NCI-H1694 (cell line): ENCODE data around the gene OR10S1.
"Not testable (repeated sequence)": the region's sequence is repeated elsewhere in the genome, so short reads cannot be mapped to it uniquely, and the experiment has no call there.

Experiments used
- DNase-seq: peaks from one replicate; lab custom pipeline; 2025; lab: John Stamatoyannopoulos, UW

Gene OR10S1

DNA sequence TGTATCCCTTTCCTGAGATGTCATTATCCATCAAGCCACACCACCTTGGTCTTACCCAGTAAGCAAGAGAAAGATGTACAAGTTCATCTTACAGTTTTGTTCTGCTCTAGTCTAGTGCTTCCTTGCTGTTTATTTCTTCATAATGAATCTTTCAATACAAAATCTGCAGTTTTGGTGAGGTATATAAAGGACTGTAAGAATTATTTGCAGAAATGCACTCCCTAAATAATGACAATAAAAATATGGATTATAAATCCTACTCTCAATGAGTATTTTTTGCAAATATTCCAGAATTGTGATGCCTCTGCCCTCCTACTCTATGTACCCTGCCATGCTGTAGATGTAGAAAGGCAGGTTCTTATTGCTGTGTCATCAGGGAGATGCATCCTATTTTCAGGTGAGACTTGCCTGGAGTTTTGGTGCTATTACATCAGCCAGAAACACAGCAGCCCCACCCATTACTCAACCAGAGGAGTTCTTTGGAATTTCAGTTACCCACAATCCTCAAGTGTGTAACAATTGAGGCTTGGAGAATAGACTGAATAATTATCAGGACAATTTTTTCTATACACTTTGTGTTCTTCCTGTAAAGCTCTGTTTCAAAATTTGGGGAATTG is at the start of gene OR10S1:
Gene OR10S1, minus strand, starts transcription at position 51 of the 617 bp plus-strand sequence. CDS start 117 bp downstream, outside the sequence.
- no peak for DNase-seq

- no peak for DNase-seq
These were observed 48.9 kb upstream of the OR10S1 start, which contains the start of gene OR10G8 for GRCh38 chr11:124026498-124026897. Gene OR10G8, plus strand, starts transcription at chr11:124026798. Its CDS starts 2,825 bp downstream, at chr11:124029623.

DNA sequence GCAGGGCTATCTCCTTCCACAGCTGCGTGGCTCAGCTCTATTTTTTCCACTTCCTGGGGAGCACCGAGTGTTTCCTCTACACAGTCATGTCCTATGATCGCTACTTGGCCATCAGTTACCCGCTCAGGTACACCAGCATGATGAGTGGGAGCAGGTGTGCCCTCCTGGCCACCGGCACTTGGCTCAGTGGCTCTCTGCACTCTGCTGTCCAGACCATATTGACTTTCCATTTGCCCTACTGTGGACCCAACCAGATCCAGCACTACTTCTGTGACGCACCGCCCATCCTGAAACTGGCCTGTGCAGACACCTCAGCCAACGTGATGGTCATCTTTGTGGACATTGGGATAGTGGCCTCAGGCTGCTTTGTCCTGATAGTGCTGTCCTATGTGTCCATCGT is 38.3 kb upstream of the OR10S1 start:
- not testable (repeated sequence) for DNase-seq

DNA sequence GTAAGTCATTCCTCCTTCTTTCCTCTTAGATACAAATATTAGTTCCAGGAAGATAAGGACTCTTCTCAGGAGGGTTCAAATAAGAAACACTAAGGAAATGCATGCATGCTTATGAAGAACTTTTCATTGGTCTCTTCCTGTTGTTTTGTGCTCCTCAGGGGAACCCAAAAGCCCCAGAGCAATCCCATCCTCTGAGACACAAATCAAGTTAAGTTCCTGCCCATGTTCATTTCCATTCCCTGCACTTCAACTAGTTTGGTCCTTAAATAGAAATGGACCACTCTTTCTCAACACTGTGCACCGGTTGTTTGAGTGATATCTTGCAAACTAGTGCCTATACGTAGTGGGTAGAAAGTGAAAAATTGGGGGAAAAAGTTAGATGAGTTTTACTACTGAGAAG is 35.1 kb upstream of the OR10S1 start, which contains the start of gene OR10G4:
Gene OR10G4, plus strand, starts transcription at position 301 of the 400 bp plus-strand sequence. CDS start 2,578 bp downstream, outside the sequence.
- no peak for DNase-seq

DNA sequence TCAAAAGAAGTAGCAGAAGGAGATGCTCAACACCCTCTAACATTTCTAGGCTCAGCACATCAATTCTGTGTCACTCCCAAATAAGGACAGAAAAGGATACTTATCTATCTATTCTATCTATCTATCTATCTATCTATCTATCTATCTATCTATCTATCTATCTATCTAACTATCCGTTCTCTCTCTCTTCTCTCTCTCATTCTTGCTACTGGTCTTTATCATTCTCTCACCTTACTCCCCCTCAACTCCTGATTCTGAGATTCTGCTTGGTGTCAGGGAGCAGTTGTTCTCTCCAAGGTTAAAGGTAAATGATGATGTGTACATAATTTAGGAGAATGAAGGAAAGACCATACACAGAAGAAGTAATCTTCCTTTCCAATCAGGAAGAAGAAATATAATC is 17.5 kb upstream of the OR10S1 start, which contains the start of gene OR10G6:
Gene OR10G6, minus strand, starts transcription at position 43 of the 400 bp plus-strand sequence. Its CDS starts 0 bp downstream, at position 43.
- DNase-seq: no peak

DNA sequence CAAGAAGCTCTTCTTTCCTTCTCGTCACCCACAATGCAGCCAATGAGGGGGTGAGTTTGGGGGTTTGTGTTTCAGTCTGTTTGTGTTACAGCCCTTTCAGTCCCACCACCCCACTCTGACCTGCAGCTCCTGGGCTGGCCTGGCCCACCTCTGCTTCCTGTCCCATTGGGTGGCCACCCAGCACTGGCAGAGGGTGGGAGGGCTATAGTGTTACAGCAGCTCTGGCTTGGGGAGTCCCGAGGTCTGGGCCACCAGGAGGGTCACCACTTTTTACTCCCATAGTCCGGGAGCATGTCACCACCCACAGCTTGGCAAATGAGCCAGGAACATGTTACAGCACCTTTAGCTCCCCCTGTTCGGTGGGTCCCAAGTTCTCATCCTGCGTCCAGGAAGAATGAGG is 1.7 kb upstream of the OR10S1 start:
- no peak for DNase-seq

GRCh38 chr11:123976770-123977560 is 616 bp downstream of the OR10S1 start:
- no peak for DNase-seq

DNA sequence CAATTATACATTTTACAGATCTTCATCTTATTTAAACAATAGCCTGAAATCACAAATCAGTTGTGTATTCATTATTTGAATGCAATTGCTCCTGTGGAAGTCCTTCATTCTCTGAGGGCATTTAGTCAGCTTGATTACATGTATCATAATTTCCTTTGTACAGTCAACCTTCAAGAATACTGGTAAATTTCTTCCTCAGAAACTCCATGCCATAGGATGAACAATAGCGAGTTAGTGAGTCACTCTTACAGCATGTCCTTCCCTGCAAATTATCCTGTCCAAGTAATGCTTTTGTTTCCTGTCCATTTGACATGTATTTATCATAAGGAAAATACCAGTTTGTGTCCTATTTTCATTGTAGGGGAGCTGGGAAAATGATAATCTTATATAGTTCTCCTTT is 3.8 kb downstream of the OR10S1 start:
- no peak for DNase-seq

DNA sequence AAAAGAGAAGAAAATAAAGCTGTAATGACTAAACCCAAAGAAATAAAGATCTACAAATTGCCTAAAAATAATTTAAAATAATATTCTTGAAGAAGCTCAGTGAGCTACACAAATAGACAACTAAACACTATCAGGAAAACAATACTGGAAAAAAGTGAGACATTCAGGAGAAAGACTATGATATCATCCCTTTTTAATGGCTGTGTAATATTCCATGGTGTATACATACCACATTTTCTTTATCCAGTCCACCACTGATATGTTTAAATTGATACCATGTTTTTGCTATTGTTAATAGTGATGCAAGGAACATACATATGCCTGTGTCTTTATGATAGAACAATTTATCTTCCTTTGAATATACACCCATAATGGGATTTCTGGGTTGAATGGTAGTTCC is 20.8 kb downstream of the OR10S1 start:
- no peak for DNase-seq

GRCh38 chr11:123945132-123945531 is 32.4 kb downstream of the OR10S1 start:
- no peak for DNase-seq

DNA sequence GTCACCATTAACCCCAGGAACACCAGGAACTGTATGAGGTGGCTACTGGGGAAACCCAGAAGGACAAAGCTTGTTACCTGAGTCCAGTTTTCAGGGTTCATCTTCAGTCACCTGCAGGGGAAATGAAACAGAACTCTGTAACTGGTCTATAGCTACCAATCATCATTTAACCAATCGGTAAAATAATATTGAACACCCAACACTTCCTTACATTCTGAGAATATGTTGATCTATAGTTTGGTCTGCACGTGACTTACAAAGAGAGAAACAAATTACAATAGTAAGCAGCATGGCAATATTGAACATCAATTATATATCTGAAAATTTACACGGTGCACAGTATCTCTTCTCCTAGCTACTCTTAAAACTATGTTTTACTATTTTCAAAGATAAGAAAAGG is 33.8 kb downstream of the OR10S1 start, which contains the start of gene OR6T1:
Gene OR6T1, minus strand, starts transcription at position 101 of the 400 bp plus-strand sequence. Its CDS starts 0 bp downstream, at position 101.
- DNase-seq: no peak

- no peak for DNase-seq
These were observed 35.2 kb downstream of the OR10S1 start for GRCh38 chr11:123942413-123942812.

GRCh38 chr11:123939317-123939716 is 38.3 kb downstream of the OR10S1 start, which contains the start of gene OR4D5:
Gene OR4D5, plus strand, starts transcription at chr11:123939617. Its CDS starts 0 bp downstream, at chr11:123939617.
- DNase-seq: no peak
